Skeletal muscle cell (primary cell): Measurements from ENCODE around the gene MLYCD.

ENCODE experiments used
- DNase-seq: peaks from one replicate; pipeline ENCODE4 v3.0.0-alpha.2; 2010; ENCODE audit warnings: low read depth
- H3K4me3 ChIP-seq: 2 replicates; pipeline ENCODE4 v1.5.1; 2011; ENCODE audit warnings: low read depth, mild to moderate bottlenecking, control low read depth, low read length, moderate library complexity

The MLYCD gene

GRCh38 chr16:83963277-83964119, 64.6 kb downstream of the MLYCD start:
- no peak for DNase-seq
- no peak overlapping the region for H3K4me3 ChIP-seq

DNA sequence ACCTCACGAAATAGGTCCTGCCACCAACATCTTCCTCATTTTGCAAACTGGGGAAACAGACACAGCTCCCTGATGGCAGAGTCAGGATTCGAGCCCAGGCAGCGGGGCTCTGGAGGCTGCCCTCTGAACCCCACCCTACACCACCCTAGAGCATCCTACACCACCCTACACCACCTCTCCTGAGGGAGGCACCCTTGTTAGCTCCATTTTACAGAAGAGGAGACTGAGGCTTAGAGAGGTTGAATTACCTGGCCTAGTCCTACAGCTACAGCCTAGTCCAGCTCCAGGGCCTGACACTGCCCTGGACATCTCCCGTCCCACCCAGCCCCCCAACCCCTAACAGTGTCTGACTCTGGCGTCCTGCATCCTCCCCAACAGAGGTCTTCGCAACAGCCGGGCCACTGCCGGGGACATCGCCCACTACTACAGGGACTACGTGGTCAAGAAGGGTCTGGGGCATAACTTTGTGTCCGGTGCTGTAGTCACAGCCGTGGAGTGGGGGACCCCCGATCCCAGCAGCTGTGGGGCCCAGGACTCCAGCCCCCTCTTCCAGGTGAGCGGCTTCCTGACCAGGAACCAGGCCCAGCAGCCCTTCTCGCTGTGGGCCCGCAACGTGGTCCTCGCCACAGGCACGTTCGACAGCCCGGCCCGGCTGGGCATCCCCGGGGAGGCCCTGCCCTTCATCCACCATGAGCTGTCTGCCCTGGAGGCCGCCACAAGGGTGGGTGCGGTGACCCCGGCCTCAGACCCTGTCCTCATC, 65.9 kb downstream of the MLYCD start:
- H3K4me3 ChIP-seq = no peak overlapping the region
- DNase-seq = no peak

DNA sequence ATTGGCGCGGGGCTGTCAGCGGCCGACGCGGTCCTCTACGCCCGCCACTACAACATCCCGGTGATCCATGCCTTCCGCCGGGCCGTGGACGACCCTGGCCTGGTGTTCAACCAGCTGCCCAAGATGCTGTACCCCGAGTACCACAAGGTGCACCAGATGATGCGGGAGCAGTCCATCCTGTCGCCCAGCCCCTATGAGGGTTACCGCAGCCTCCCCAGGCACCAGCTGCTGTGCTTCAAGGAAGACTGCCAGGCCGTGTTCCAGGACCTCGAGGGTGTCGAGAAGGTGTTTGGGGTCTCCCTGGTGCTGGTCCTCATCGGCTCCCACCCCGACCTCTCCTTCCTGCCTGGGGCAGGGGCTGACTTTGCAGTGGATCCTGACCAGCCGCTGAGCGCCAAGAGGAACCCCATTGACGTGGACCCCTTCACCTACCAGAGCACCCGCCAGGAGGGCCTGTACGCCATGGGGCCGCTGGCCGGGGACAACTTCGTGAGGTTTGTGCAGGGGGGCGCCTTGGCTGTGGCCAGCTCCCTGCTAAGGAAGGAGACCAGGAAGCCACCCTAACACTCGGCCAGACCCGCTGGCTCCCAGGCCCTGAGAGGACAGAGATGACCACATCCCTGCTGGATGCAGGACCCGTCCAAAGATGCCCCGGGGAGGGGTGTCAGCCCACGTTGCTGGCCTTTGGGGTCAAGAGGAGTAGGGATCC, 66.7 kb downstream of the MLYCD start:
- no peak overlapping the region for H3K4me3 ChIP-seq
- DNase-seq = no peak

GRCh38 chr16:83966153-83966696, 67.3 kb downstream of the MLYCD start:
- DNase-seq = no peak
- H3K4me3 ChIP-seq = no peak overlapping the region

DNA sequence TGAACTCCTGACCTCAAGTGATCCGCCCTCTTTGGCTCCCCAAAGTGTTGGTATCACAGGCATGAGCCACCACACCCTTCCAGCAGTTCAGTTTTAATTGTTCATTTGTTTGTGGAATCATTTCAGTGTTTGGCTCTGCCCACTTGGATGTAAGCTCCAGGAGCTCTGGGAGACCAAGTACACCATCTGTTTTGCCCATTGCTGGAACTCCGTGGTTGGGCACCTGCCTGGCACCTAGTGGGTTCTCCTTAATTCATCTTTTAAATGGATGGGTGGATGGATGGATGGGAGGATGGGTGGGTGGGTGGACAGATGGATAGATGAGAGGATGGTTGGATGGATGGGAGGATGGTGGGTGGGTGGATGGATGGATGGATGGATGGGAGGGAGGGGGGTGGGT, 68.2 kb downstream of the MLYCD start:
- no peak for DNase-seq
- H3K4me3 ChIP-seq = no peak overlapping the region

GRCh38 chr16:83967838-83968305, 69.0 kb downstream of the MLYCD start, which contains the start of gene NECAB2:
TSS of gene NECAB2 (plus strand) at chr16:83968244. CDS start at chr16:83968649, 405 bp downstream.
- peak within 1 kb of the TSS; percentile 39 for H3K4me3 ChIP-seq
- DNase-seq = no peak

GRCh38 chr16:83968306-83968851, 69.5 kb downstream of the MLYCD start:
- peak overlapping the region; percentile 39 for H3K4me3 ChIP-seq
- DNase-seq = no peak

- DNase-seq = no peak
- H3K4me3 ChIP-seq = peak overlapping the region; percentile 11
Observed at GRCh38 chr16:83968891-83969649, 70.2 kb downstream of the MLYCD start.

DNA sequence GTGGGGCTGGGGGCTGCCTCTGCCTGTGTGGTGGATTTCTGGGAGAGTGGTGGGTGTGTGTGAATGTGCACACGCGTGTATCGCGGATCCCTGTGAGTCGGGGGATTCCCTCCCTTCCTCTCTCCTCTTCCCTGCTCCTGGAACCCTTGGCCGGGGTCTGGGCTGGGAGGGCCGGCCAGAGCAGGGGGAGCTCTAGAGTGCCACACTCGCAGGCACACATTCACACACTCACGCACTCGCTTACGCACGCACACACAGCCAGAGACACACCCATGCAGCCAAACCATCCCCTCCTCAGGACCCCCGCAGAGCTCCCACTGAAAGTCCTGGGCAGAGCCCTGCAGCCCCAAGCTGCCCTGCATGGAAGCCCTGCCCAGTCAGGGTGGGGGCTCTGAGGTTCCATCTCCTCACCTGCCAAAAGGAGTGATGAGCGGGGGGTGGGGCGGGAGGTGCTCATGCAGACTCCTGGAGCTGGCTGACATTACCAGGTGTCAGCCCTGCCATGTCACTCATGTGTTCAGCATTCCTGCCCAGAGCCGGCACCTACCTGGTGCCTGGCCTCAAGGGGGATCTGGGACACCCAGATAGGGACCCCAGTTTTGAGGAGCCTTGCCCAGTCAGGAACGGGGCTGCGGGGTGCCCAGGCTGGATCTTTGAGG, 71.0 kb downstream of the MLYCD start:
- H3K4me3 ChIP-seq = no peak overlapping the region
- DNase-seq = no peak

- no peak for DNase-seq
Observed at GRCh38 chr16:83970430-83970815, 71.5 kb downstream of the MLYCD start.

GRCh38 chr16:83971165-83972130, 72.5 kb downstream of the MLYCD start:
- no peak for DNase-seq
- no peak overlapping the region for H3K4me3 ChIP-seq

More at GRCh38 chr16:83970430-83970815, 71.5 kb downstream of the MLYCD start:
- no peak overlapping the region for H3K4me3 ChIP-seq

DNA sequence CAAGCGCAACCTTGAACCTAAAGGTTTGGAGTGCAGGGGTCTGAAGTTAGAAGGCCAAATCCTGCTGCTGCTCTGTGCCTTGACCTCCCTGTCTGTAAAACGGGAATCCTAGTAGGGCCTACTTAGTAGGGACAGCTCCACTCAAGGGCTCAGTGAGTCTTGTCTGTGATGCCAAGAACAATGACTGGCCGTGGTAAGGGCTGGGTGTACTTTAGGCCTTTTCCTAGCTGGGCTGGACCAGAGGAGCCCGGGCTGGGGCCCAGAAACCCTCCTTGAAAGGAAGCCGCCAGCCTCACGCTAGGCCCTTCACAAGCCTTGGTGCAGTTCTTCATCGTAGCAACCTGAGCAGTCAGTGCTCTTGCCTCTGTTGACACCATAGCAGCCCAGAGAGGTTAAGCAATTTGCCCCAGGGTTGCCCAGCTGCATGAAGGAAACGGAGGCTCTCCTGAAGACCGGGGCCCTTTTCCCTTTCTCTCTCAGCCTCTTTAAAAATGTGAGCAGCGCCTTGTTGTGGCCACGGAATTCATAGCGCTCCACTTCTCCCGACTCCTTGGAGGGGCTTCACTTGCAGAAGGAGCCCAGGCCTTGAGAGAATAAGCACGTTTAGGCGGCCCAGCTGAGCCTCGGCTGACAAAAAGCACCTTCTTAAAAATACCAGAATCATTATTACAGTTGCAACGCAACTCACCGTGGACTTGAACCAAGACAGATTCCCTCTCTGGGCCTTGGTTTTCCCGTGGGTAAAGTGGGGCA, 73.5 kb downstream of the MLYCD start:
- DNase-seq = no peak
- H3K4me3 ChIP-seq = no peak overlapping the region

GRCh38 chr16:83973077-83973476, 74.2 kb downstream of the MLYCD start:
- no peak overlapping the region for H3K4me3 ChIP-seq
- DNase-seq = no peak

- H3K4me3 ChIP-seq = no peak overlapping the region
- no peak for DNase-seq
Observed at GRCh38 chr16:83973581-83974385, 74.9 kb downstream of the MLYCD start.

GRCh38 chr16:83974475-83974874, 75.6 kb downstream of the MLYCD start:
- no peak for DNase-seq
- H3K4me3 ChIP-seq = no peak overlapping the region
